ENCODE results near the gene CFAP54. TPM values are rescaled to one million over a fixed set of nuclear protein-coding genes. Genes with fewer than 3 reads are reported as not detected.

CFAP54 gene
- total and polyA plus RNA-seq, 2 of the 4 experiments (the other 2 are of a cell fraction), result 0.18 to 0.41 TPM

- no peak overlapping the region for H4K5ac ChIP-seq (ENCODE audit: low read depth, low read length)
- no TSS peak for BruUV-seq (replicated peaks)
- CTCF ChIA-PET, result no interaction called here
These were observed 240.5 kb downstream of the CFAP54 start for GRCh38 chr12:96729886-96730285.

More at GRCh38 chr12:96729886-96730285, 240.5 kb downstream of the CFAP54 start:
- Histone ChIP-seq H2BK15ac (ENCODE audit: low read depth, low read length) (no peak overlapping the region), H4K8ac (ENCODE audit: low read depth in 2 of 2, low read length in 2 of 2) (no peak overlapping the region), H2AK9ac (replicated peaks; ENCODE audit: low read depth, low read length, poor library complexity) (no peak overlapping the region), H2AFZ (replicated peaks; ENCODE audit: low read length, poor library complexity) (no peak overlapping the region), H3K9ac (ENCODE audit: low read depth, low read length) (no peak overlapping the region), H3K4me3 (ENCODE audit: insufficient read depth, low read depth, low read length) (no peak overlapping the region), H4K91ac (ENCODE audit: insufficient read depth, low read depth, low read length) (no peak overlapping the region), H2AK5ac (ENCODE audit: low read depth, low read length) (no peak overlapping the region), H4K20me1 (ENCODE audit: insufficient read depth, low read length) (no peaks in the 10 kb centered on the region), H3K36me3 (ENCODE audit: control insufficient read depth, insufficient read depth, low read length) (no peaks in the 10 kb centered on the region), H3K18ac (ENCODE audit: low read depth, low read length) (no peak overlapping the region), H2BK20ac (ENCODE audit: low read depth, low read length) (no peak overlapping the region), H3K27ac (ENCODE audit: insufficient read depth, low read length) (no peak overlapping the region), H3K4ac (ENCODE audit: low read depth, low read length) (no peak overlapping the region), H3K4me1 (ENCODE audit: control insufficient read depth, insufficient read depth, low read length) (no peaks in the 10 kb centered on the region), H3K27me3 (ENCODE audit: control insufficient read depth, insufficient read depth, low read length) (no peaks in the 10 kb centered on the region), H3K14ac (replicated peaks; ENCODE audit: low read depth, low read length) (no peak overlapping the region), H3K4me2 (ENCODE audit: low read depth, low read length) (no peak overlapping the region), H3K23ac (ENCODE audit: low read depth, low read length) (no peak overlapping the region), H2BK120ac (ENCODE audit: low read depth, low read length) (no peak overlapping the region), H2BK5ac (ENCODE audit: low read depth, low read length, poor library complexity, severe bottlenecking) (no peak overlapping the region), H3K9me1 (ENCODE audit: insufficient read depth, low read length) (no peaks in the 10 kb centered on the region), H3K56ac (ENCODE audit: extremely low read depth, insufficient read depth, low read length) (no peak overlapping the region), H3K9me3 (ENCODE audit: control insufficient read depth, insufficient read depth, low read length) (no peaks in the 10 kb centered on the region), H3K79me1 (ENCODE audit: low read depth in 1 of 2, low read length in 2 of 2) (no peaks in the 10 kb centered on the region)
- no CpG with 5 or more reads among the region's 2 CpGs for WGBS, 2 experiments (ENCODE audit: extremely low coverage in 2 of 2, insufficient read length in 1 of 2)
- TF ChIP-seq POLR2A (IDR thresholded peaks at IDR 0.05; ENCODE audit: low read depth, low read length) (no peak), MAFK (IDR thresholded peaks at IDR 0.05; ENCODE audit: low read depth, low read length) (no peak)
- intact Hi-C loops (cut with micrococcal nuclease), result no loop called here
- no peak for DNase-seq
- POLR2A ChIA-PET (ENCODE audit: unreplicated experiment), result no interaction called here
- dilution Hi-C loops (cut with HindIII; ENCODE audit: low sequenced_read_pairs, unreplicated experiment), result no loop called here
- in situ Hi-C loops (cut with MboI; ENCODE audit: low sequenced_read_pairs), result no loop called here
- no peak for ATAC-seq (ENCODE audit: low read depth)

Measured in IMR-90 (cell line).